K562 (cell line): ENCODE data around the gene GPR108. TPM values are rescaled to one million over a fixed set of nuclear protein-coding genes. Genes with fewer than 3 reads are reported as not detected.

Experiments used
- AFF4 ChIP-seq: sonication (generic); formaldehyde crosslinking; IDR thresholded peaks from 2 replicates; pipeline ENCODE4 v1.8.0; 2023; ENCODE audit warnings: mild to moderate bottlenecking, missing genetic modification reagents
- ASH1L ChIP-seq: fragments of 450-650 bp; IDR thresholded peaks from 2 replicates; pipeline ENCODE4 v1.6.1; 2018; ENCODE audit warnings: borderline replicate concordance, mild to moderate bottlenecking, low read depth; ENCODE audit not compliant: partially characterized antibody
- ATF4 ChIP-seq: fragments of 450-650 bp; formaldehyde crosslinking; IDR thresholded peaks from 2 replicates; pipeline ENCODE4 v1.4.0; 2022; ENCODE audit warnings: mild to moderate bottlenecking, moderate library complexity
- E4F1 ChIP-seq: fragments of 250-450 bp; sonication (Bioruptor Pico); IDR thresholded peaks from 2 replicates; pipeline ENCODE4 v1.5.0; 2021; ENCODE audit warnings: mild to moderate bottlenecking, borderline replicate concordance
- EP400 ChIP-seq: fragments of 450-650 bp; IDR thresholded peaks from 2 replicates; pipeline ENCODE4 v1.6.1; 2017; ENCODE audit warnings: antibody characterized with exemption, mild to moderate bottlenecking, moderate library complexity
- FOSL1 ChIP-seq: fragments of 200-800 bp; sonication (Bioruptor generic); conservative IDR thresholded peaks from 2 replicates; pipeline ENCODE4 v1.6.1; 2016; ENCODE audit warnings: missing genetic modification characterization, missing compliant biosample characterization
- FOXK2 ChIP-seq, 2 experiments: fragments of 450-650 bp; IDR thresholded peaks in 1 of 2; conservative IDR thresholded peaks in 1 of 2; 2 replicates each; pipeline ENCODE4 v1.6.1; 2016; ENCODE audit warnings: low read depth in 2 of 2, mild to moderate bottlenecking in 1 of 2
- GABPB1 ChIP-seq: sonication (generic); formaldehyde crosslinking; IDR thresholded peaks from 2 replicates; pipeline ENCODE4 v1.8.0; 2022; ENCODE audit warnings: mild to moderate bottlenecking, missing genetic modification reagents
- HBP1 ChIP-seq: fragments of 450-650 bp; formaldehyde crosslinking; IDR thresholded peaks from 2 replicates; pipeline ENCODE4 v1.4.0; 2022; ENCODE audit warnings: missing genetic modification characterization
- HOXB6 ChIP-seq: fragments of 250-450 bp; sonication (Bioruptor Pico); IDR thresholded peaks from 2 replicates; pipeline ENCODE4 v1.5.1; 2022; ENCODE audit warnings: mild to moderate bottlenecking, borderline replicate concordance
- NONO ChIP-seq, 2 experiments: fragments of 200-400 bp in 1 of 2; fragments of 450-650 bp in 1 of 2; formaldehyde crosslinking in 1 of 2; IDR thresholded peaks; 2 replicates each; pipeline ENCODE4 v1.6.1; 2017; ENCODE audit warnings: low read depth in 2 of 2, mild to moderate bottlenecking in 2 of 2, moderate library complexity in 2 of 2, low read length in 1 of 2
- POLR2B ChIP-seq: fragments of 450-650 bp; IDR thresholded peaks from 2 replicates; pipeline ENCODE4 v1.6.1; 2018; ENCODE audit warnings: low read depth; ENCODE audit not compliant: partially characterized antibody
- PYGO2 ChIP-seq: fragments of 450-650 bp; IDR thresholded peaks from 2 replicates; pipeline ENCODE4 v1.6.1; 2016; ENCODE audit warnings: mild to moderate bottlenecking, missing genetic modification characterization, moderate library complexity, missing compliant biosample characterization
- RAD51 ChIP-seq: fragments of 450-650 bp; IDR thresholded peaks from 2 replicates; pipeline ENCODE4 v1.7.1; 2016; ENCODE audit warnings: low read depth, mild to moderate bottlenecking, borderline replicate concordance
- RUNX1 ChIP-seq: sonication (generic); IDR thresholded peaks from 2 replicates; pipeline ENCODE4 v1.6.1; 2016; ENCODE audit warnings: antibody characterized with exemption, low read depth
- ZEB2 ChIP-seq: fragments of 450-650 bp; IDR thresholded peaks from 2 replicates; pipeline ENCODE4 v1.6.1; 2016
- ZFP30 ChIP-seq: fragments of 250-450 bp; sonication (Bioruptor Pico); IDR thresholded peaks from 2 replicates; pipeline ENCODE4 v1.8.0; 2022; ENCODE audit warnings: moderate library complexity, mild to moderate bottlenecking, inconsistent platforms, borderline replicate concordance
- ZNF583 ChIP-seq: fragments of 250-450 bp; sonication (Bioruptor Pico); IDR thresholded peaks from 2 replicates; pipeline ENCODE4 v1.4.0; 2020
- ZNF644 ChIP-seq: fragments of 200-800 bp; sonication (Bioruptor generic); IDR thresholded peaks from 2 replicates; pipeline ENCODE4 v1.6.1; 2016; ENCODE audit warnings: low read depth, missing genetic modification characterization, missing compliant biosample characterization
- polyA plus RNA-seq, 8 experiments: library from polyadenylated mRNA; depleted of rRNA in 4 of 8; stranded (reverse) in 5 of 8; unstranded in 3 of 8; fragments of >200 nt; fragmentation: Nextera tagmentation in 2 of 8; fragmentation: Illumina TruSeq in 1 of 8; extraction: Ambion mirVana in 2 of 8; extraction: Trizol in 1 of 8; gene quantifications; 2 replicates each; pipeline versions ENCODE4 v1.2.1 to v1.2.3, GENCODE V29; 2011 to 2014; ENCODE audit warnings: inconsistent platforms in 1 of 8, missing spikeins in 1 of 8
- total RNA-seq, 7 experiments: library from RNA; depleted of rRNA in 6 of 7; stranded (reverse); fragments of >200 nt in 6 of 7; fragmentation: Illumina TruSeq in 2 of 7; extraction: Trizol in 2 of 7; gene quantifications; 2 replicates each; pipeline versions ENCODE4 v1.2.1 to v1.2.3, GENCODE V29; 2011 to 2021; ENCODE audit warnings: low replicate concordance in 1 of 7

The GPR108 gene
- total and polyA plus RNA-seq, 9 of the 15 experiments (the other 6 are each of a cell fraction or from before 2014, with no cell fraction given): 2.4 to 33.2 (median 24.4) TPM

- TF ChIP-seq E4F1 (CRISPR knock-in tag) (no peak), AFF4 (CRISPR knock-in tag) (peak; percentile 78; the same call in 1 of the 2 replicates), RUNX1 (no peak), HBP1 (CRISPR knock-in tag) (0 out of 2 replicates have a peak, but pooled peaks have one; percentile 25), ZFP30 (CRISPR knock-in tag) (no peak), EP400 (peak; percentile 98), ATF4 (no peak), NONO (IDR thresholded peaks at IDR 0.05; ENCODE audit: low read depth in 2 of 2, low read length in 1 of 2) (peak in 1 of 2 experiments; percentile 85; a peak in 2 of 4 replicates), FOXK2 (conservative IDR thresholded peaks at IDR 0.05 in 1 of 2, IDR thresholded peaks at IDR 0.05 in 1 of 2; ENCODE audit: low read depth in 2 of 2) (peak; percentile 91 to 94), ZNF583 (CRISPR knock-in tag) (no peak), ZNF644 (no peak), GABPB1 (CRISPR knock-in tag) (peak; percentile 88), ZEB2 (no peak; the same call in 1 of the 2 replicates), RAD51 (peak; percentile 92), PYGO2 (no peak), POLR2B (peak; percentile 43), HOXB6 (no peak), FOSL1 (tag) (no peak), ASH1L (no peak)
These were observed 16.0 kb upstream of the GPR108 start (continued) for GRCh38 chr19:6753178-6754031.
